HEK293 (cell line): ENCODE results near the gene SRRM2.
A peak's percentile ranks its signal among the peaks of the same experiment; 100 is the strongest.

Source experiments
- CTCF ChIA-PET: fragments of 350-600 bp; formaldehyde crosslinking; extraction: SDS; loops from one replicate; lab custom pipeline; 2021; ENCODE audit warnings: antibody characterized with exemption; lab: Yijun Ruan, JAX
- POLR2A ChIA-PET: fragments of 300-600 bp; formaldehyde crosslinking; extraction: SDS; loops from one replicate; lab custom pipeline; 2020; ENCODE audit warnings: antibody characterized with exemption, inconsistent platforms; lab: Yijun Ruan, JAX
- H3K27ac ChIP-seq: fragments of 200-500 bp; sonication (Bioruptor generic); 2 replicates; pipeline ENCODE4 v1.5.1; 2014; ENCODE audit warnings: low read depth, low read length, control low read depth, inconsistent platforms; ENCODE audit errors: extremely low read depth
- H3K36me3 ChIP-seq, 2 experiments: fragments of 200-500 bp in 1 of 2; sonication (Bioruptor generic) in 1 of 2; 1 replicate in 1 of 2; 2 replicates in 1 of 2; pipeline ENCODE4 v1.5.1; 2014 to 2017; ENCODE audit warnings: inconsistent platforms in 2 of 2, low read length in 2 of 2; ENCODE audit not compliant: control insufficient read depth in 2 of 2, insufficient read depth in 1 of 2
- H3K4me1 ChIP-seq: fragments of 200-500 bp; sonication (Bioruptor generic); 2 replicates; pipeline ENCODE4 v1.5.1; 2014; ENCODE audit warnings: mild to moderate bottlenecking, low read length, inconsistent platforms; ENCODE audit not compliant: control insufficient read depth, insufficient read depth
- H3K4me3 ChIP-seq: 2 replicates; pipeline ENCODE4 v1.5.1; 2011; ENCODE audit warnings: low read depth, mild to moderate bottlenecking, control low read depth, low read length, moderate library complexity
- H3K9me3 ChIP-seq: fragments of 200-500 bp; sonication (Bioruptor generic); 2 replicates; pipeline ENCODE4 v1.5.1; 2014; ENCODE audit warnings: low read depth, low read length, inconsistent platforms; ENCODE audit not compliant: control insufficient read depth, insufficient read depth
- GLIS1 ChIP-seq: fragments of 450-650 bp; formaldehyde crosslinking; IDR thresholded peaks from 2 replicates; pipeline ENCODE4 v1.5.1; 2016; ENCODE audit warnings: missing biosample characterization, missing genetic modification characterization
- HIC1 ChIP-seq: fragments of 450-650 bp; formaldehyde crosslinking; IDR thresholded peaks from 2 replicates; pipeline ENCODE4 v1.5.1; 2016; ENCODE audit warnings: missing biosample characterization, missing genetic modification characterization
- IKZF3 ChIP-seq: fragments of 450-650 bp; IDR thresholded peaks from 2 replicates; pipeline ENCODE4 v1.5.0; 2018; ENCODE audit warnings: missing biosample characterization, mild to moderate bottlenecking, missing genetic modification characterization, moderate library complexity
- PRDM10 ChIP-seq: fragments of 450-650 bp; formaldehyde crosslinking; IDR thresholded peaks from 2 replicates; pipeline ENCODE4 v1.5.1; 2016; ENCODE audit warnings: missing biosample characterization, missing genetic modification characterization
- REPIN1 ChIP-seq: fragments of 450-650 bp; formaldehyde crosslinking; IDR thresholded peaks from 2 replicates; pipeline ENCODE4 v1.5.1; 2017; ENCODE audit warnings: missing biosample characterization, missing genetic modification characterization, low read depth
- SETDB1 ChIP-seq: IDR thresholded peaks from one replicate; pipeline ENCODE4 v1.6.1; 2017; ENCODE audit warnings: mild to moderate bottlenecking, low read length, moderate library complexity, mixed read lengths; ENCODE audit not compliant: insufficient read length
- TRIM28 ChIP-seq: IDR thresholded peaks from 2 replicates; pipeline ENCODE4 v1.6.1; 2011; ENCODE audit warnings: low read length, control low read depth, borderline replicate concordance
- ZBTB26 ChIP-seq: fragments of 450-650 bp; formaldehyde crosslinking; optimal IDR thresholded peaks from 2 replicates; pipeline ENCODE3; 2016; ENCODE audit warnings: missing biosample characterization, mild to moderate bottlenecking, missing genetic modification characterization
- ZBTB48 ChIP-seq: fragments of 450-650 bp; formaldehyde crosslinking; IDR thresholded peaks from 2 replicates; pipeline ENCODE4 v1.5.1; 2016; ENCODE audit warnings: missing biosample characterization, missing genetic modification characterization
- ZBTB49 ChIP-seq: fragments of 450-650 bp; formaldehyde crosslinking; IDR thresholded peaks from 2 replicates; pipeline ENCODE4 v1.5.1; 2016; ENCODE audit warnings: missing biosample characterization, missing genetic modification characterization, low read depth
- ZBTB8A ChIP-seq: fragments of 450-650 bp; formaldehyde crosslinking; IDR thresholded peaks from 2 replicates; pipeline ENCODE4 v1.5.1; 2016; ENCODE audit warnings: missing biosample characterization, missing genetic modification characterization
- ZFP37 ChIP-seq: fragments of 450-650 bp; formaldehyde crosslinking; IDR thresholded peaks from 2 replicates; pipeline ENCODE4 v1.5.1; 2016; ENCODE audit warnings: missing biosample characterization, missing genetic modification characterization
- ZNF10 ChIP-seq: fragments of 450-650 bp; formaldehyde crosslinking; IDR thresholded peaks from 2 replicates; pipeline ENCODE4 v1.5.1; 2017; ENCODE audit warnings: missing biosample characterization, missing genetic modification characterization
- ZNF114 ChIP-seq: fragments of 450-650 bp; formaldehyde crosslinking; IDR thresholded peaks from 2 replicates; pipeline ENCODE4 v1.5.0; 2017; ENCODE audit warnings: missing biosample characterization, missing genetic modification characterization
- ZNF146 ChIP-seq: fragments of 450-650 bp; formaldehyde crosslinking; IDR thresholded peaks from 2 replicates; pipeline ENCODE4 v1.5.1; 2016; ENCODE audit warnings: missing biosample characterization, missing genetic modification characterization
- ZNF23 ChIP-seq: fragments of 450-650 bp; formaldehyde crosslinking; IDR thresholded peaks from 2 replicates; pipeline ENCODE4 v1.5.1; 2016; ENCODE audit warnings: missing biosample characterization, missing genetic modification characterization, borderline replicate concordance
- ZNF311 ChIP-seq: fragments of 450-650 bp; formaldehyde crosslinking; IDR thresholded peaks from 2 replicates; pipeline ENCODE4 v1.5.1; 2017; ENCODE audit warnings: missing biosample characterization, missing genetic modification characterization, borderline replicate concordance
- ZNF423 ChIP-seq: fragments of 450-650 bp; formaldehyde crosslinking; IDR thresholded peaks from 2 replicates; pipeline ENCODE4 v1.5.1; 2016; ENCODE audit warnings: missing biosample characterization, missing genetic modification characterization
- ZNF544 ChIP-seq: fragments of 450-650 bp; formaldehyde crosslinking; IDR thresholded peaks from 2 replicates; pipeline ENCODE4 v1.5.0; 2017; ENCODE audit warnings: missing biosample characterization, missing genetic modification characterization
- ZNF549 ChIP-seq: fragments of 450-650 bp; IDR thresholded peaks from 2 replicates; pipeline ENCODE4 v1.5.1; 2018; ENCODE audit warnings: missing biosample characterization, missing genetic modification characterization, mild to moderate bottlenecking, inconsistent platforms, moderate library complexity
- ZNF600 ChIP-seq: fragments of 450-650 bp; formaldehyde crosslinking; IDR thresholded peaks from 2 replicates; pipeline ENCODE4 v1.5.1; 2016; ENCODE audit warnings: missing biosample characterization, missing genetic modification characterization
- ZNF610 ChIP-seq: fragments of 450-650 bp; formaldehyde crosslinking; IDR thresholded peaks from 2 replicates; pipeline ENCODE4 v1.5.1; 2016; ENCODE audit warnings: missing biosample characterization, missing genetic modification characterization, borderline replicate concordance
- ZNF624 ChIP-seq: fragments of 450-650 bp; formaldehyde crosslinking; IDR thresholded peaks from 2 replicates; pipeline ENCODE4 v1.5.1; 2017; ENCODE audit warnings: missing biosample characterization, missing genetic modification characterization
- ZNF677 ChIP-seq: fragments of 450-650 bp; IDR thresholded peaks from 2 replicates; pipeline ENCODE4 v1.5.0; 2018; ENCODE audit warnings: missing biosample characterization, mild to moderate bottlenecking, missing genetic modification characterization, moderate library complexity
- ZNF843 ChIP-seq: fragments of 450-650 bp; formaldehyde crosslinking; IDR thresholded peaks from 2 replicates; pipeline ENCODE4 v1.5.1; 2016; ENCODE audit warnings: missing biosample characterization, missing genetic modification characterization
- ZSCAN16 ChIP-seq: fragments of 450-650 bp; formaldehyde crosslinking; IDR thresholded peaks from 2 replicates; pipeline ENCODE4 v1.5.1; 2016; ENCODE audit warnings: missing biosample characterization, missing genetic modification characterization
- ZSCAN23 ChIP-seq: fragments of 450-650 bp; formaldehyde crosslinking; IDR thresholded peaks from 2 replicates; pipeline ENCODE4 v1.5.1; 2016; ENCODE audit warnings: missing biosample characterization, missing genetic modification characterization
- ZSCAN5A ChIP-seq: fragments of 450-650 bp; formaldehyde crosslinking; IDR thresholded peaks from 2 replicates; pipeline ENCODE4 v1.5.1; 2016; ENCODE audit warnings: missing biosample characterization, missing genetic modification characterization

Gene SRRM2

GRCh38 chr16:2776500-2777139 is 24.2 kb downstream of the SRRM2 start:
- H3K27ac ChIP-seq = peak overlapping the region; percentile 80; the same call in 1 of the 2 replicates
- POLR2A ChIA-PET = interaction anchor here (0.6 to 4.2 kb wide), 6 partner anchors 9 to 129 kb away, joined by 4 to 22 read pairs (median 5); partner anchors contain the start of gene SRRM2
- CTCF ChIA-PET = interaction anchor here (0.6 to 2.3 kb wide), 5 partner anchors 46 to 539 kb away, joined by 3 to 11 read pairs (median 4); no protein-coding TSS in a partner anchor
- H3K9me3 ChIP-seq = no peaks in the 10 kb centered on the region
- H3K36me3 ChIP-seq = peaks cover 0 to 43% of the 10 kb centered on the region in 2 experiments; a peak in 1 of 3 replicates
- H3K4me3 ChIP-seq = peak overlapping the region; percentile 86
- H3K4me1 ChIP-seq = peaks cover 2% of the 10 kb centered on the region; the same call in 1 of the 2 replicates
- TF ChIP-seq SETDB1 (no peak), TRIM28 (no peak), ZNF146 (tag by site-specific recombination) (no peak), ZBTB8A (tag by site-specific recombination) (peak; percentile 13; the same call in 1 of the 2 replicates), ZNF544 (tag by site-specific recombination) (no peak), ZSCAN16 (tag by site-specific recombination) (no peak), ZNF311 (no peak), ZSCAN5A (tag by site-specific recombination) (no peak), ZNF549 (tag by site-specific recombination) (no peak), ZNF423 (no peak), ZFP37 (no peak), ZNF843 (tag by site-specific recombination) (no peak), ZBTB49 (tag by site-specific recombination) (no peak), REPIN1 (tag by site-specific recombination) (no peak), ZNF610 (tag by site-specific recombination) (peak; percentile 14; the same call in 1 of the 2 replicates), IKZF3 (no peak), ZNF600 (tag by site-specific recombination) (no peak), ZNF624 (tag by site-specific recombination) (no peak), HIC1 (tag by site-specific recombination) (peak; percentile 47; the same call in 1 of the 2 replicates), ZBTB48 (peak; percentile 48; the same call in 1 of the 2 replicates), GLIS1 (no peak), ZNF10 (tag by site-specific recombination) (no peak), ZSCAN23 (tag by site-specific recombination) (no peak), ZNF677 (tag by site-specific recombination) (no peak), PRDM10 (tag by site-specific recombination) (no peak), ZNF114 (tag by site-specific recombination) (no peak), ZBTB26 (tag by site-specific recombination) (peak; percentile 93), ZNF23 (no peak)
